HG03520 (cell line): ENCODE results near the gene ATP9B.

Experiments
- ATAC-seq: cut with Tn5 transposase; IDR thresholded peaks from one replicate; pipeline ENCODE4 v1.9.1; 2021; ENCODE audit warnings: mild to moderate bottlenecking, moderate library complexity; ENCODE audit not compliant: unreplicated experiment

Gene ATP9B

DNA sequence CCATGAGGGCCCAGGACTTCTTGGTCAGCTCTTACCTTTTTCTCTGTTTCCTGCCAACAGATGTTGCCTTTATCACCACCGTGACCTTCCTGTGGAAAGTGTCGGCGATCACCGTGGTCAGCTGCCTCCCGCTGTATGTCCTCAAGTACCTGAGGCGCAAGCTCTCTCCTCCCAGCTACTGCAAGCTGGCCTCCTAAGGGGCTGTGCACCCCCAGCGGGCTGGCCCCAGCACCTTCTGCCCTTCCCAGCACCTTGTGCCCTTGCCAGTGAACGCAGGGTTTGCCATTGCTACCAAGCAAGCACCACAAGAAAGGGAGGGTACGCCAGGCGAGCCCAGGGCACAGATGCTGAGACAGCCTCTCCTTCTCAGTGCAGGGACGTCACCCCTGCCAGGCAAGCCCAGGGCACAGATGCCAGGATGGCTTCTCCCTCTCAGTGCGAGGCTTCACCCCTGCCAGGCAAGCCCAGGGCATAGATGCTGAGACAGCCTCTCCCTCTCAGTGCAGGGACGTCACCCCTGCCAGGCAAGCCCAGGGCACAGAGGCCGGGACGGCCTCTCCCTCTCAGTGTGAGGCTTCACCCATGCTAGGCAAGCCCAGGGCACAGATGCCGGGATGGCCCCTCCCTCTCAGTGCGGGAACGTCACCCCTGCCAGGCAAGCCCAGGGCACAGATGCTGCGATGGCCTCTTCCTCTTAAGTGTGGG, 308.1 kb downstream of the ATP9B start:
- no peak for ATAC-seq

DNA sequence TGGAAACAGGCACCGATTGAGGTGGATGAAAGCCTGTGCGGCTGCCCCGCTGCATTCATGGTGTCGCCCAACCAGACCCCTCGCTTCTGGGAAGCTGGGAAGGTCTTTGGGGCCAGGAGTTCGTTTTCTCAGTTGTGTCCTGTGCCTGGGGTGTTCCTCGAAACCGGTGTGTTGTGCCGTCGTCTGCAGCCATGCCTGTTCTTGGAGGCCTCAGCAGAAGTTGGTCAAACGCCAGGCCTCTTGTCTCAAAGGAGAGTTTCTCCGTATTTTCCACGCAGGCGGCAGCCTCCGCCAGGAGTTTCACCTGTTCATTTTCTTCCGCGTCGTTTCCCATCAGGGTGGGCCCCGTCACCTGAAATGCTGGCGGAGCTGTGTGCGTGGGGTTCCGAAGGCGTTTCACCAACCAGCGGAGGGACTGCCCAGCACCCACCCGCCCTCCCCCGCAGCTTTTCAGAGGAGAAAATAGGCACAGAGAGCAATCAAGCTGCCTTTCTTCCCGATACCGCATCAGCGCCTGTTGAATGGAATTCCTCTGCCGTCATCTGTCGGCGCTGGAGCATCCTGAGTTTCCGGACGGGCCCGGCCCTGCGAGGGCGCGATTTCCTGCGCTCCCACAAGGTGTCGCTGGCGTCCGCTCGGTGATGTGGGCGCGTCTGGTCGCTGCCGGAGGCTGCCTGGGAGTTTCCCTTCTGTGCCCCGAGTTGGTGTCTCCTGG, 309.5 kb downstream of the ATP9B start:
- ATAC-seq: peak; percentile 51

GRCh38 chr18:79379251-79379905, 310.2 kb downstream of the ATP9B start:
- no peak for ATAC-seq

DNA sequence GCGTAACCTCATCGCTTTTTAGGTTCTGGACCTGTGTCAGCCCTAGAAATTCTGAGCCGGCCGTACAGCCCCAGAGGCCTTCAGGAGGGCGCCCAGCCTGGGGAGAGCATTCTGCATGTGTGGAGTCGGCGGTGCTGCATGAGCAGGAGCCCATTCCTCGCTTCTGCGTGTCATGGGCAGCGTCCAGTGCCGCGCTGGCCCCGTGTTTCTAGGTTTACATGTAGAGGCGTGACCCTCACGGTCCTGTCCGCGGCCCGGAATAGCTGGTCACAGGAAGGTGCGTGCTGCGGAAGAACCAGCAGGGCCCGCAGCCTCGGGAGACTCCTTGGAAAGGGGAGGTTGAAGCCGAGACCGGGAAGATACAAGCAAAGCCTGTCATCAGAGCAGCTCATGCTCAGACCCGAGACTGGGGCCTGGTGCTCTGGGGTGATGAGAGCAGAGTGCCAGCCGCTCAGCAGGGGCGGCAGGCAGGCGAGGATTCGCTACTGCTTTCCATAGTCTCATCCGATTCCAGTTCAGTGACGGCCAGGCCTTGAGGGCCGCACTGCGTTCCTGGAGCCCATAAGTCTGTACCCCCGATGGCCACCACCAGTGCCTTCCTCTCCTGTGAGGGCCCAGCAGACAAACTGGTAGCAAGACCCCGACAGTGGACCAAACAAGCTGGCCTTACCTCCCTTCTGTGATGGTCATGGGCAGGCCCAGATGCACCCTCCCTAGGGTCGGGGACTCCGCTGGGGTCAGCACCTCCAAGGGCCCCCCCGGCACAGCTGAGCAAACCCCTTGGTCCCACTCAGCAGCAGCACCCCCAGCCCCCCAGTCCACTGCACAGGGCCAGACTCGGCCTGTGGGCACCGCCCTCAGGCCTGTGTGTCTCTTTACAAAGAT, 311.0 kb downstream of the ATP9B start:
- ATAC-seq: no peak

- ATAC-seq: no peak
Measured at GRCh38 chr18:79380816-79381806, 311.9 kb downstream of the ATP9B start.

DNA sequence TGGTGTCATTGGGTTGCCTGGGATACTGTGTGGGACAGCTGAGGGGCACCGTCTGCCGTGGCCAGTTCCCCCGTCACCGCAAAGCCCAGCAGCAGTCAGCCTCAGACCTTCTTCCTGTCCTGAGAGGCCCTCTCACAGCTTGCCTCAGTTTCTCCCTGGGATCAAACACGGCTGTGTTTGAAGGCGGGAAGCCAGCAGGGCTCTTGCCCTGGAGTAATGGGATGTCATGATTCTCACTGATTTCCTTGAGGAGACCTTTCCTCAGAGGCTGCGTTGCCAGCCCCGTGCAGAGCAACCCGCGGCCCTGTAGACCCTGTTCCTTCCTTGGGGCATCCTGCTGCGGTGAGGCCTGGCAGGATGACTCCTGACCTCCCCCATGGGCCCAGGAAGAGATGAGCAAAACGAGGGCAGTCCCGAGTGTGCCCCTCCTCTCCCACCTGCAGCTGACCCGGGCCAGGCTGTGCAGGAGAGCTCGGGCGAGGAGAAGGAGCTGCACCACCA, 312.7 kb downstream of the ATP9B start:
- ATAC-seq: no peak

DNA sequence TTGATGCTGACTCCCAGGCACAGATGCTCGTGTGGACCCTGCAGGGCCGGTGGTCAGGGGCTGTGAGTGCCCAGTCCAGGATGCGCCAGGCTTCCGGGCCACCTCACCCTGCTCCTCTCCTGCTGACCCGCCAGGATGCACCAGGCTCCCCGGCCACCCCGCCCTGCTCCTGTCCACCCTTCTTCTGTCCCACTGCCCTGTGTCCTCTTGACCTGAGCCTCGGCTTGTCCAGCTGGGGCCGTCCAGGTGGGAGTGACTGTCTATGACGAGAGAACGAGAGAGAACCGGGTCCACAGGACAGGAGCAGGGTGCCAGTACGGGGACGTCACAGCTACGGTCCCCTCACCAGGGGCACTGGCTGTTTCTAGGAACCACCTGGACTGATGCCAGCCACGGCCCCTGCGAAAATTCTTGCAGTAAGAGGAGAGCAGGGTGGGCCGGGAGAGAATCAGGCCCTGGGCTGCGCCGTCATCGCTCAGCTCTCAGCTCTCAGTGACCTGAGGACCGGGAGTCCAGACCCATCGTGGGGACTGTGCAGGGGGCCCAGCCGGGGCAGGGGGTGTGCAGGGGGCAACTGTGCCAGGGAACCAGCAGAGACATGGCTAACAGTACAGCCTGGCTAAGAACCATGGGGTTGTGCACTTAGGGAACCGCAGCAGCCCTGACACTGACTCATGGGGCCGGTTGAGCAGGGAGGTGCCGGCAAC, 313.6 kb downstream of the ATP9B start:
- ATAC-seq: no peak

DNA sequence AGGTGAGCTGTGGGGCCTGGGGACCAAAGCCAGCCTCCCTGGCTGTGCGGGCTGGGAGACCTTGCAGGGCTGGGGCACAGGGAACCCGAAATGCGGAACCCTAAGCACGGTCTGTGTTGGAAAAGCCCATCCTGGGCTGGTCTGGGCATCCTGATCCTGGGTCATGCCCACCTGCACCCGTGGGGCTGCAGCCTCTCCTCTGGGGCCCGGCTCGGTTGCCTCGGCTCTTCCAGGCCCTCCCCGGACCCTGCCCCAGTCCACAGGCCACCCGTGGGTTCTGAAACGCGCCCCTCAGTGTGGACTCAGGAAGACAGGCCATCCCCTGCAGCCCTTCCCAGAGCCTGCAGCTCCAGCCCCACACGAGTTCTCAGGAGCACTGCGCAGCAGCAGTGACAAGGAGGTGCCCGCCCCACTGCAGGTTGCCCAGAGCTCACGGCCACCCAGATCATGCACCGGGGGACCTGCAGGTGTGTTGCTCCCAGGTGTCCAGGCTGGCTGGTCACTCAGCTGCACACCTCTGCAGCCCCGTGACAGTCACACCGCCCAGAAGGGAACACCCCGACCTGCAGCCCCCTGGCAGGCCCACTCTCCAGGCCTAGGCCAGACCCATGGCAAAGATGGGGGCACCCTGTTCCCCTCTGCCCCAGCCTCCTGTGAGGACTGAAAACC, 314.3 kb downstream of the ATP9B start:
- ATAC-seq: no peak

- no peak for ATAC-seq
Measured at GRCh38 chr18:79384151-79384807, 315.1 kb downstream of the ATP9B start.

- no peak for ATAC-seq
Measured at GRCh38 chr18:79384834-79385233, 315.6 kb downstream of the ATP9B start.

- ATAC-seq: no peak
Measured at GRCh38 chr18:79385326-79385707, 316.1 kb downstream of the ATP9B start.

- ATAC-seq: no peak
Measured at GRCh38 chr18:79385708-79386341, 316.6 kb downstream of the ATP9B start.

DNA sequence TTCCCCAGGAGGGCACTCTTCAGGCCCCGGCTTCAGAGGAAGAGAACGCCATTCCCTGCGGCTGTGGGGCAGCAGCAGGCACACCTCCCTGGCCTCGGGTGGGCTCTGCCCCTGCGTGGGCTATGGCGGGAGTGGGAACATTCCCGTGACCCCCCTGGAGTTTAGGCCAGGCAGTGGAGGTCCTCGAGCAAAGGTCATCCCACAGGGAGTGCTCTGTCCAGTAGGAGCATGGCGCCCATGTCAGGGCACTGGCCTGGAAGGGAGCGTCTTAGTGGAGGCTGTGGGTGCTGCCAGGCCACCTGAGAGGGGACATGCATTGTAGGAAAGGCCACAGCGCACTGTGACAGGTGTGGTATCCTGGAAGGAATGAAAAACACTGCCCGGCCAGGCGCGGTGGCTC, 317.4 kb downstream of the ATP9B start:
- ATAC-seq: no peak

- ATAC-seq: no peak
Measured at GRCh38 chr18:79387214-79387613, 318.0 kb downstream of the ATP9B start.

DNA sequence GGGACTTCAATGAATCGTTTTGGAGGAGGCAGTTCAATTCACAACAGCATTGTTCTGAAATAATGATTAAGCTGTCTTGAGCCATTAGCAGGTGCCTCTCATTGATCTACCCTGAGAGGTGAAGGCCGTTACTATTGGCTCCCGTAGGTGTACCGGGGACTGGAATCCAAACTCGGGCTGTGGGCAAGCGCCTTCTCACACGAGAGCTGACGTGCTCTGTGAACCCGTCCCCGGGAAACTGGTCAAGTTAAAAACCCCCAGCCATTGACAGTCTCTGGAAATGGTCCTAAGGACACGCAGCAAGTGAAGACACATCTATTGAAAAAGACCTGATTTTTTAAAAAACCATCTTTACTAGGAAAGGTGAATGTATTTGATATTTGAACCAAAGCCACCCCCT, 318.4 kb downstream of the ATP9B start:
- ATAC-seq: no peak

GRCh38 chr18:79388043-79388442, 318.8 kb downstream of the ATP9B start:
- no peak for ATAC-seq

DNA sequence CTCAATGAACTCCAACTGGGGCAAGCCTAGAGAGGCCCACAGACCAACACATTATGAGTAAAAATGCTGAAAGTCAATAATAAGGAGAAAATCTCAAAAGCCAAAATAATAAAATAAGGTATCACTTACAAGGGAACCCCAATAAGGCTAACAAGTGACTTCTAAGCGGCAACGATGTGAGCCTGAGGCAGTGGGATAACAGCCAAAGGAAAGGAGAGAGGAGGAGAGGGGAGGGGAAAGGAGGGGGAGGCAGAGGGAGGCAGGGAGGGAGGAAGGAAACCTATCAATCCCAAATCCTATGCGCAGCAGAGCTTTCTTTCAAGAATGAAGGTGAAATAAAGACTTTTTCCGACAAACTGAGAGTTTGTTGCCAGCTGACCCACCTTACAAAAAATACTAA, 320.5 kb downstream of the ATP9B start:
- no peak for ATAC-seq

GRCh38 chr18:79392226-79392625, 323.0 kb downstream of the ATP9B start:
- no peak for ATAC-seq
